Neutrophil (primary cell): ENCODE results near the gene PIGX.

Experiments
- H3K27ac ChIP-seq: fragments of 200-600 bp; sonication (generic); 2 replicates; pipeline ENCODE4 v1.5.1; 2016; ENCODE audit warnings: mild to moderate bottlenecking, moderate library complexity
- H3K27me3 ChIP-seq: fragments of 200-600 bp; sonication (generic); 2 replicates; pipeline ENCODE4 v1.6.0; 2016; ENCODE audit warnings: mild to moderate bottlenecking
- H3K36me3 ChIP-seq: fragments of 200-600 bp; sonication (generic); 2 replicates; pipeline ENCODE4 v1.5.1; 2017
- H3K4me1 ChIP-seq, 2 experiments: fragments of 200-600 bp in 1 of 2; sonication (generic) in 1 of 2; 1 replicate in 1 of 2; 2 replicates in 1 of 2; pipeline versions ENCODE4 v1.5.1 to v1.6.1; 2013 to 2016; ENCODE audit warnings: low read depth in 1 of 2, low read length in 1 of 2, mild to moderate bottlenecking in 1 of 2, moderate library complexity in 1 of 2; ENCODE audit not compliant: control insufficient read depth in 1 of 2, insufficient read depth in 1 of 2
- H3K4me3 ChIP-seq, 2 experiments: fragments of 200-600 bp in 1 of 2; sonication (generic) in 1 of 2; 1 replicate in 1 of 2; 2 replicates in 1 of 2; pipeline ENCODE4 v1.5.1; 2013 to 2016; ENCODE audit warnings: low read depth in 1 of 2, low read length in 1 of 2, mild to moderate bottlenecking in 1 of 2, moderate library complexity in 1 of 2
- H3K9me3 ChIP-seq: fragments of 200-600 bp; sonication (generic); 2 replicates; pipeline ENCODE4 v1.5.1; 2016
- CTCF ChIP-seq: fragments of 200-600 bp; sonication (generic); IDR thresholded peaks from 2 replicates; pipeline ENCODE4 v1.5.1; 2016; ENCODE audit warnings: antibody characterized with exemption

The PIGX gene

DNA sequence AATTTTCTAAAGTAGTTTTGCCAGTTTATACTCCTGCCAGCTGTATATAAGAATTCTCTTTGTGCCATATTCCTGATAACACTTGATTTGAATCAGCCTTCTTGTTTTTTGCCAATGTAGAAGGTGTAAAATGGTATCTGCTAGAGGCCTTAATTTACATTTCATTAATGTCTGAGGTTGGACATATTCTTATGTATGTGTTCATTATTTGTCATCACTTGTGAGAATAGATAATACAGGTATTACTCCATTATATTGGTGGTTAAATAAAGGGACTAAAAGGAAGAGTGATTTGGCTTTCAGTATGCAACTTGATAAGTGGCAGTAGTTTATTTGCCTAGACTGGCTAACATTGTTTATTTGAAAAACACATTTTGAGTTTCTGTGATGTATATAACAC, 53.3 kb downstream of the PIGX start:
- H3K27ac ChIP-seq, result peak overlapping the region; percentile 10
- no peaks in the 10 kb centered on the region for H3K9me3 ChIP-seq
- no peaks in the 10 kb centered on the region for H3K4me1 ChIP-seq
- TF ChIP-seq CTCF, result no peak
- H3K4me3 ChIP-seq, result no peak overlapping the region
- peaks cover 18% of the 10 kb centered on the region for H3K36me3 ChIP-seq
- H3K27me3 ChIP-seq, result no peaks in the 10 kb centered on the region

GRCh38 chr3:196771067-196771466, 58.9 kb downstream of the PIGX start:
- Histone ChIP-seq H3K4me1 (peaks cover 30 to 44% of the 10 kb centered on the region in 2 experiments), H3K4me3 (no peak overlapping the region), H3K27ac (no peak overlapping the region), H3K36me3 (peaks cover 16% of the 10 kb centered on the region), H3K27me3 (no peaks in the 10 kb centered on the region), H3K9me3 (no peaks in the 10 kb centered on the region)
- TF ChIP-seq CTCF, result no peak

GRCh38 chr3:196772102-196772501, 59.9 kb downstream of the PIGX start:
- H3K4me1 ChIP-seq, result peaks cover 35 to 55% of the 10 kb centered on the region in 2 experiments
- no peak overlapping the region for H3K4me3 ChIP-seq
- H3K36me3 ChIP-seq, result peaks cover 18% of the 10 kb centered on the region
- no peaks in the 10 kb centered on the region for H3K27me3 ChIP-seq
- no peaks in the 10 kb centered on the region for H3K9me3 ChIP-seq
- peak overlapping the region; percentile 68 for H3K27ac ChIP-seq
- TF ChIP-seq CTCF, result no peak

DNA sequence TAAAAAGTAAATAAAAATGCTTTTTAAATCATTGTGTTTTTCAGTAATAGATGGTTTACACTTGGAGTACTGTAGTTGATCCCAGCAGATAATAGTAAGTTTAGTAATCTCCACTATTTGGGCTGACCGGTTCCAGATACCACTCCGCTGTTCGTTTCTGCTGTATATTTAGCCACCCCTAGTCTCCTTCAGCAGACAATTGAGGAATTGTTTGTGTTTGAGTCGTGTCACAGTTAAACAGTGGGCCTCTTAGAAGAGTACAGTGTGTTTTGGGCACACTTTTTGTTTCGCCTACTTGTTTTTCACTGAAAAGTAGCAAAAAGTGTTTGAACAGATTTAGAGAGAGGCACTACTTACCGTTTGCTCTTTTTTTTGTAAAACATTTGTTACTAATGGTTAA, 60.7 kb downstream of the PIGX start:
- peaks cover 18% of the 10 kb centered on the region for H3K36me3 ChIP-seq
- no peaks in the 10 kb centered on the region for H3K9me3 ChIP-seq
- H3K27ac ChIP-seq, result peak overlapping the region; percentile 68
- TF ChIP-seq CTCF, result no peak
- H3K4me1 ChIP-seq, result peaks cover 35 to 58% of the 10 kb centered on the region in 2 experiments
- no peak overlapping the region for H3K4me3 ChIP-seq
- H3K27me3 ChIP-seq, result no peaks in the 10 kb centered on the region

GRCh38 chr3:196774191-196774820, 62.1 kb downstream of the PIGX start:
- no peaks in the 10 kb centered on the region for H3K9me3 ChIP-seq
- H3K36me3 ChIP-seq, result peaks cover 11% of the 10 kb centered on the region
- peak overlapping the region; percentile 68 for H3K27ac ChIP-seq
- H3K4me1 ChIP-seq, result peaks cover 45 to 69% of the 10 kb centered on the region in 2 experiments
- no peaks in the 10 kb centered on the region for H3K27me3 ChIP-seq
- TF ChIP-seq CTCF, result no peak
- H3K4me3 ChIP-seq, result no peak overlapping the region
